K562 (cell line): ENCODE data around the gene C1orf122. TPM values are rescaled to one million over a fixed set of nuclear protein-coding genes. Genes with fewer than 3 reads are reported as not detected.

Experiments used
- ATAC-seq: fragments of 200-7000 bp; cut with Tn5 transposase; 3 replicates; pipeline ENCODE4 v1.9.1; 2020; ENCODE audit warnings: moderate library complexity
- BruUV-seq: library from RNA; stranded (reverse); fragments of 400-500 nt; replicated peaks from 2 replicates; lab custom pipeline; 2021; lab: Mats Ljungman, UMichigan
- CTCF ChIA-PET: fragments of 300-600 bp; formaldehyde crosslinking; extraction: SDS; loops from one replicate; lab custom pipeline; 2021; ENCODE audit warnings: low intra/inter-chr PET ratio; lab: Yijun Ruan, JAX
- POLR2A ChIA-PET: fragments of 300-600, 350-650 bp; sonication (Branson Sonifier 250); formaldehyde crosslinking; extraction: SDS; loops from one replicate; lab custom pipeline; 2021; ENCODE audit warnings: antibody characterized with exemption, inconsistent platforms; lab: Yijun Ruan, JAX
- DNase-seq, 4 experiments: peaks; one replicate each; pipeline versions ENCODE4 v3.0.0 to v3.0.0-alpha.2; 2011 to 2018; ENCODE audit warnings: low spot score in 3 of 4, mixed read lengths in 3 of 4; ENCODE audit errors: extremely low read depth in 1 of 4
- FAIRE-seq: peaks from 2 replicates; lab custom pipeline; 2011; peaks lifted over from hg19 to GRCh38; lab: Jason Lieb, UNC
- H2AFZ ChIP-seq: 2 replicates; pipeline ENCODE4 v1.6.0; 2011; ENCODE audit warnings: low read depth, low read length, control low read depth, inconsistent platforms
- H3K27ac ChIP-seq: fragments of 200-600 bp; 3 replicates; pipeline ENCODE4 v1.8.0; 2011; ENCODE audit warnings: low read depth, mild to moderate bottlenecking, control low read depth, inconsistent platforms, low read length, moderate library complexity, mixed read lengths; ENCODE audit errors: extremely low read depth
- H3K27me3 ChIP-seq, 2 experiments: fragments of 300-600 bp in 1 of 2; 2 replicates in 1 of 2; 3 replicates in 1 of 2; pipeline versions ENCODE4 v1.6.0 to v1.8.0; 2011; ENCODE audit warnings: inconsistent platforms in 2 of 2, low read length in 2 of 2, mild to moderate bottlenecking in 1 of 2, mixed read lengths in 1 of 2, moderate library complexity in 1 of 2; ENCODE audit not compliant: control insufficient read depth in 2 of 2, insufficient read depth in 2 of 2
- H3K36me3 ChIP-seq: fragments of 300-600 bp; 3 replicates; pipeline ENCODE4 v1.8.0; 2011; ENCODE audit warnings: mild to moderate bottlenecking, low read length, inconsistent platforms; ENCODE audit not compliant: control insufficient read depth, insufficient read depth
- H3K4me1 ChIP-seq, 2 experiments: fragments of 200-600 bp in 1 of 2; replicated peaks in 1 of 2; 2 replicates in 1 of 2; 3 replicates in 1 of 2; pipeline versions ENCODE4 v1.5.1 to v1.8.0; 2011; ENCODE audit warnings: inconsistent platforms in 2 of 2, low read length in 2 of 2, mild to moderate bottlenecking in 1 of 2, mixed read lengths in 1 of 2, moderate library complexity in 1 of 2; ENCODE audit not compliant: control insufficient read depth in 2 of 2, insufficient read depth in 2 of 2
- H3K4me2 ChIP-seq: 2 replicates; pipeline ENCODE4 v1.6.1; 2011; ENCODE audit warnings: low read length, control low read depth, inconsistent platforms, mixed read lengths; ENCODE audit not compliant: insufficient read depth
- H3K4me3 ChIP-seq: fragments of 200-600 bp; sonication (generic), shearing (Covaris generic); 2 replicates; pipeline ENCODE4 v1.5.1; 2016; ENCODE audit warnings: control low read depth, inconsistent platforms
- H3K79me2 ChIP-seq: fragments of 200-600 bp; 3 replicates; pipeline ENCODE4 v1.8.0; 2011; ENCODE audit warnings: low read length, inconsistent platforms; ENCODE audit not compliant: control insufficient read depth, insufficient read depth
- H3K9ac ChIP-seq, 2 experiments: 2 replicates each; pipeline versions ENCODE4 v1.6.0 to v1.6.1; 2011; ENCODE audit warnings: low read depth in 2 of 2, low read length in 2 of 2, control low read depth in 1 of 2, inconsistent platforms in 1 of 2, mild to moderate bottlenecking in 1 of 2, mixed read lengths in 1 of 2; ENCODE audit not compliant: insufficient read depth in 1 of 2
- H3K9me1 ChIP-seq: one replicate; pipeline ENCODE4 v1.6.0; 2011; ENCODE audit warnings: inconsistent platforms, mild to moderate bottlenecking, low read length, moderate library complexity; ENCODE audit not compliant: control insufficient read depth, insufficient read depth
- H3K9me3 ChIP-seq: replicated peaks from 2 replicates; pipeline ENCODE4 v1.5.1; 2011; ENCODE audit warnings: low read depth, low read length, inconsistent platforms; ENCODE audit not compliant: control insufficient read depth, insufficient read depth
- H4K20me1 ChIP-seq: replicated peaks from 2 replicates; pipeline ENCODE4 v1.6.1; 2011; ENCODE audit warnings: low read length, inconsistent platforms, mixed read lengths; ENCODE audit not compliant: control insufficient read depth, insufficient read depth
- CEBPB ChIP-seq: fragments of 450-650 bp; IDR thresholded peaks from 2 replicates; pipeline ENCODE4 v1.6.1; 2016; ENCODE audit warnings: missing genetic modification characterization, missing compliant biosample characterization
- HDAC2 ChIP-seq: fragments of 450-650 bp; IDR thresholded peaks from 2 replicates; pipeline ENCODE4 v1.6.1; 2016; ENCODE audit warnings: mild to moderate bottlenecking
- HOXB6 ChIP-seq: fragments of 250-450 bp; sonication (Bioruptor Pico); IDR thresholded peaks from 2 replicates; pipeline ENCODE4 v1.5.1; 2022; ENCODE audit warnings: mild to moderate bottlenecking, borderline replicate concordance
- RUNX1 ChIP-seq: sonication (generic); IDR thresholded peaks from 2 replicates; pipeline ENCODE4 v1.6.1; 2016; ENCODE audit warnings: antibody characterized with exemption, low read depth
- SPI1 ChIP-seq: IDR thresholded peaks from 2 replicates; pipeline ENCODE4 v1.6.1; 2011; ENCODE audit warnings: low read depth, low read length, control low read depth, borderline replicate concordance
- WGBS: fragments of 100-300 bp; shearing (Covaris generic); methylation state at CpG from one replicate; pipeline ENCODE4 v1.1.6; 2016; ENCODE audit warnings: low coverage, mixed read lengths; ENCODE audit not compliant: insufficient coverage; ENCODE audit errors: missing lambda C conversion rate; 5-methylcytosine and 5-hydroxymethylcytosine counted together
- in situ Hi-C: fragments of 300-500 bp; cut with MboI; formaldehyde crosslinking; loops from 4 replicates; pipeline ENCODE4 v1.15.0; 2018; ENCODE audit warnings: inconsistent platforms, mixed read lengths
- intact Hi-C: fragments of 100-400 bp; cut with micrococcal nuclease; formaldehyde crosslinking; loops from 2 replicates; pipeline ENCODE4 v1.14.2; 2022
- polyA plus RNA-seq, 8 experiments: library from polyadenylated mRNA; depleted of rRNA in 4 of 8; stranded (reverse) in 5 of 8; unstranded in 3 of 8; fragments of >200 nt; fragmentation: Nextera tagmentation in 2 of 8; fragmentation: Illumina TruSeq in 1 of 8; extraction: Ambion mirVana in 2 of 8; extraction: Trizol in 1 of 8; gene quantifications; 2 replicates each; pipeline versions ENCODE4 v1.2.1 to v1.2.3, GENCODE V29; 2011 to 2014; ENCODE audit warnings: inconsistent platforms in 1 of 8, missing spikeins in 1 of 8
- total RNA-seq, 7 experiments: library from RNA; depleted of rRNA in 6 of 7; stranded (reverse); fragments of >200 nt in 6 of 7; fragmentation: Illumina TruSeq in 2 of 7; extraction: Trizol in 2 of 7; gene quantifications; 2 replicates each; pipeline versions ENCODE4 v1.2.1 to v1.2.3, GENCODE V29; 2011 to 2021; ENCODE audit warnings: low replicate concordance in 1 of 7
- TF ChIP-seq, protein P1 (sequence below): fragments of 200-600 bp; sonication (generic); IDR thresholded peaks from one replicate; pipeline ENCODE4 v1.6.1; 2012; ENCODE audit warnings: mild to moderate bottlenecking, low read depth, low read length, inconsistent platforms

Gene C1orf122
- total and polyA plus RNA-seq, 9 of the 15 experiments (the other 6 are each of a cell fraction or from before 2014, with no cell fraction given): 3.6 to 70.9 (median 17.3) TPM

DNA sequence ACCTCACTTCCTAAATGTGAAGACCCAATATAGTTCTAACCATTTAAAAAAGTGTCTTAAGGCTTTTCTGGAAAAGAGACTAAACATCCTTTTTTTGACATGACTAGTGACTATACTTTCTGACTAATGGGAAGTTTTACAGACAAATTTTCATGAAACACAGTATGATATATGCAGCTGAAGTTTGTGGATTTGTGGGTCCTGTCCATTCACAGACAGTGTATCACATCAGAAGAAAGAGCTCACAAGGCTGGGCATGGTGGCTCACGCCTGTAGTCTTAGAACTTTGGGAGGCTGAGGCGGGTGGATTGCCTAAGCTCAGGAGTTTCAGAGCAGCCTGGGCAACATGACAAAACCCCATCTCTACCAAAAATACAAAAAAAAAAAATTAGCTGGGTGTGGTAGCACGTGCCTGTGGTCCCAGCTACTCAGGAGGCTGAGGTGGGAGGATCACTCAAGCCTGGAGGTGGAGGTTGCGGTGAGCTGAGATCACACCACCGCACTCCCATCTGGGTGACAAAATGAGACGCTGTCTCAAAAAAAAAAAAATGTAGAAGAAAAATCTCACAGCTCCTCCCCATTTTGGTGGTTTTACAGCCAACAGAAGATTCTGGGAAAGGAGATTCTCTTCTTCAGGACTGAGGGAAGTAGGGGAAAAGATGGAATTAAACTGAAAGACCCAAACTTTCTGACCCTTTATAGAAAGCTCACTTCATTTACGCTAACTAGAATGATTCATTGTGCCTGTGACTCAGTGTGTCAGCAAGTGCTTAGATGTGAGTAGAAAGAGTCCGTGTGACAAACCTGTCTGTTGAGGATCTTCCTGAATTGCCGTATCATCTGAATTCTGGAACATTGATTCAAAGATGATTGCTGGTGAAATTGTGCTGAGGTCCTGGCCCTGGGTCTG is 15.6 kb downstream of the C1orf122 start:
- POLR2A ChIA-PET: interaction anchor here (0.6 to 1.7 kb wide), 5 partner anchors 15 to 1600 kb away, joined by 3 to 7 read pairs (median 3); partner anchors contain the start of genes C1orf122, DNALI1 and YRDC

More for the DNA sequence above, 15.6 kb downstream of the C1orf122 start:
- peaks cover 69% of the 10 kb centered on the region for H3K36me3 ChIP-seq
- WGBS: 96% methylated on average over 9 of the region's 9 CpGs
- H3K79me2 ChIP-seq: no peaks in the 10 kb centered on the region
- no peaks in the 10 kb centered on the region for H3K27me3 ChIP-seq
- no peak for ATAC-seq
- no peak overlapping the region for H3K4me2 ChIP-seq
- no peaks in the 10 kb centered on the region for H4K20me1 ChIP-seq
- intact Hi-C loops: no loop called here
- no TSS peak for BruUV-seq
- TF ChIP-seq CEBPB (no peak), SPI1 (no peak), RUNX1 (no peak), HDAC2 (no peak), HOXB6 (no peak)
- TF ChIP-seq, protein P1, sequence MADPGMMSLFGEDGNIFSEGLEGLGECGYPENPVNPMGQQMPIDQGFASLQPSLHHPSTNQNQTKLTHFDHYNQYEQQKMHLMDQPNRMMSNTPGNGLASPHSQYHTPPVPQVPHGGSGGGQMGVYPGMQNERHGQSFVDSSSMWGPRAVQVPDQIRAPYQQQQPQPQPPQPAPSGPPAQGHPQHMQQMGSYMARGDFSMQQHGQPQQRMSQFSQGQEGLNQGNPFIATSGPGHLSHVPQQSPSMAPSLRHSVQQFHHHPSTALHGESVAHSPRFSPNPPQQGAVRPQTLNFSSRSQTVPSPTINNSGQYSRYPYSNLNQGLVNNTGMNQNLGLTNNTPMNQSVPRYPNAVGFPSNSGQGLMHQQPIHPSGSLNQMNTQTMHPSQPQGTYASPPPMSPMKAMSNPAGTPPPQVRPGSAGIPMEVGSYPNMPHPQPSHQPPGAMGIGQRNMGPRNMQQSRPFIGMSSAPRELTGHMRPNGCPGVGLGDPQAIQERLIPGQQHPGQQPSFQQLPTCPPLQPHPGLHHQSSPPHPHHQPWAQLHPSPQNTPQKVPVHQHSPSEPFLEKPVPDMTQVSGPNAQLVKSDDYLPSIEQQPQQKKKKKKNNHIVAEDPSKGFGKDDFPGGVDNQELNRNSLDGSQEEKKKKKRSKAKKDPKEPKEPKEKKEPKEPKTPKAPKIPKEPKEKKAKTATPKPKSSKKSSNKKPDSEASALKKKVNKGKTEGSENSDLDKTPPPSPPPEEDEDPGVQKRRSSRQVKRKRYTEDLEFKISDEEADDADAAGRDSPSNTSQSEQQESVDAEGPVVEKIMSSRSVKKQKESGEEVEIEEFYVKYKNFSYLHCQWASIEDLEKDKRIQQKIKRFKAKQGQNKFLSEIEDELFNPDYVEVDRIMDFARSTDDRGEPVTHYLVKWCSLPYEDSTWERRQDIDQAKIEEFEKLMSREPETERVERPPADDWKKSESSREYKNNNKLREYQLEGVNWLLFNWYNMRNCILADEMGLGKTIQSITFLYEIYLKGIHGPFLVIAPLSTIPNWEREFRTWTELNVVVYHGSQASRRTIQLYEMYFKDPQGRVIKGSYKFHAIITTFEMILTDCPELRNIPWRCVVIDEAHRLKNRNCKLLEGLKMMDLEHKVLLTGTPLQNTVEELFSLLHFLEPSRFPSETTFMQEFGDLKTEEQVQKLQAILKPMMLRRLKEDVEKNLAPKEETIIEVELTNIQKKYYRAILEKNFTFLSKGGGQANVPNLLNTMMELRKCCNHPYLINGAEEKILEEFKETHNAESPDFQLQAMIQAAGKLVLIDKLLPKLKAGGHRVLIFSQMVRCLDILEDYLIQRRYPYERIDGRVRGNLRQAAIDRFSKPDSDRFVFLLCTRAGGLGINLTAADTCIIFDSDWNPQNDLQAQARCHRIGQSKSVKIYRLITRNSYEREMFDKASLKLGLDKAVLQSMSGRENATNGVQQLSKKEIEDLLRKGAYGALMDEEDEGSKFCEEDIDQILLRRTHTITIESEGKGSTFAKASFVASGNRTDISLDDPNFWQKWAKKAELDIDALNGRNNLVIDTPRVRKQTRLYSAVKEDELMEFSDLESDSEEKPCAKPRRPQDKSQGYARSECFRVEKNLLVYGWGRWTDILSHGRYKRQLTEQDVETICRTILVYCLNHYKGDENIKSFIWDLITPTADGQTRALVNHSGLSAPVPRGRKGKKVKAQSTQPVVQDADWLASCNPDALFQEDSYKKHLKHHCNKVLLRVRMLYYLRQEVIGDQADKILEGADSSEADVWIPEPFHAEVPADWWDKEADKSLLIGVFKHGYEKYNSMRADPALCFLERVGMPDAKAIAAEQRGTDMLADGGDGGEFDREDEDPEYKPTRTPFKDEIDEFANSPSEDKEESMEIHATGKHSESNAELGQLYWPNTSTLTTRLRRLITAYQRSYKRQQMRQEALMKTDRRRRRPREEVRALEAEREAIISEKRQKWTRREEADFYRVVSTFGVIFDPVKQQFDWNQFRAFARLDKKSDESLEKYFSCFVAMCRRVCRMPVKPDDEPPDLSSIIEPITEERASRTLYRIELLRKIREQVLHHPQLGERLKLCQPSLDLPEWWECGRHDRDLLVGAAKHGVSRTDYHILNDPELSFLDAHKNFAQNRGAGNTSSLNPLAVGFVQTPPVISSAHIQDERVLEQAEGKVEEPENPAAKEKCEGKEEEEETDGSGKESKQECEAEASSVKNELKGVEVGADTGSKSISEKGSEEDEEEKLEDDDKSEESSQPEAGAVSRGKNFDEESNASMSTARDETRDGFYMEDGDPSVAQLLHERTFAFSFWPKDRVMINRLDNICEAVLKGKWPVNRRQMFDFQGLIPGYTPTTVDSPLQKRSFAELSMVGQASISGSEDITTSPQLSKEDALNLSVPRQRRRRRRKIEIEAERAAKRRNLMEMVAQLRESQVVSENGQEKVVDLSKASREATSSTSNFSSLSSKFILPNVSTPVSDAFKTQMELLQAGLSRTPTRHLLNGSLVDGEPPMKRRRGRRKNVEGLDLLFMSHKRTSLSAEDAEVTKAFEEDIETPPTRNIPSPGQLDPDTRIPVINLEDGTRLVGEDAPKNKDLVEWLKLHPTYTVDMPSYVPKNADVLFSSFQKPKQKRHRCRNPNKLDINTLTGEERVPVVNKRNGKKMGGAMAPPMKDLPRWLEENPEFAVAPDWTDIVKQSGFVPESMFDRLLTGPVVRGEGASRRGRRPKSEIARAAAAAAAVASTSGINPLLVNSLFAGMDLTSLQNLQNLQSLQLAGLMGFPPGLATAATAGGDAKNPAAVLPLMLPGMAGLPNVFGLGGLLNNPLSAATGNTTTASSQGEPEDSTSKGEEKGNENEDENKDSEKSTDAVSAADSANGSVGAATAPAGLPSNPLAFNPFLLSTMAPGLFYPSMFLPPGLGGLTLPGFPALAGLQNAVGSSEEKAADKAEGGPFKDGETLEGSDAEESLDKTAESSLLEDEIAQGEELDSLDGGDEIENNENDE: no peak
- no peaks in the 10 kb centered on the region for H3K4me1 ChIP-seq
- no peak overlapping the region for H3K27ac ChIP-seq
- FAIRE-seq: no peak
- no peaks in the 10 kb centered on the region for H3K9me3 ChIP-seq
- no peak overlapping the region for H3K9ac ChIP-seq
- H3K9me1 ChIP-seq: no peaks in the 10 kb centered on the region
- DNase-seq: no peak
- CTCF ChIA-PET: no interaction called here
- H2AFZ ChIP-seq: no peak overlapping the region
- no peak overlapping the region for H3K4me3 ChIP-seq
- in situ Hi-C loops: no loop called here
